ENCODE results near the gene ATP11A. TPM values are rescaled to one million over a fixed set of nuclear protein-coding genes. Genes with fewer than 3 reads are reported as not detected.

The ATP11A gene
- total RNA-seq, 2 experiments from 2014 or later, result 63.1 to 68.4 TPM

DNA sequence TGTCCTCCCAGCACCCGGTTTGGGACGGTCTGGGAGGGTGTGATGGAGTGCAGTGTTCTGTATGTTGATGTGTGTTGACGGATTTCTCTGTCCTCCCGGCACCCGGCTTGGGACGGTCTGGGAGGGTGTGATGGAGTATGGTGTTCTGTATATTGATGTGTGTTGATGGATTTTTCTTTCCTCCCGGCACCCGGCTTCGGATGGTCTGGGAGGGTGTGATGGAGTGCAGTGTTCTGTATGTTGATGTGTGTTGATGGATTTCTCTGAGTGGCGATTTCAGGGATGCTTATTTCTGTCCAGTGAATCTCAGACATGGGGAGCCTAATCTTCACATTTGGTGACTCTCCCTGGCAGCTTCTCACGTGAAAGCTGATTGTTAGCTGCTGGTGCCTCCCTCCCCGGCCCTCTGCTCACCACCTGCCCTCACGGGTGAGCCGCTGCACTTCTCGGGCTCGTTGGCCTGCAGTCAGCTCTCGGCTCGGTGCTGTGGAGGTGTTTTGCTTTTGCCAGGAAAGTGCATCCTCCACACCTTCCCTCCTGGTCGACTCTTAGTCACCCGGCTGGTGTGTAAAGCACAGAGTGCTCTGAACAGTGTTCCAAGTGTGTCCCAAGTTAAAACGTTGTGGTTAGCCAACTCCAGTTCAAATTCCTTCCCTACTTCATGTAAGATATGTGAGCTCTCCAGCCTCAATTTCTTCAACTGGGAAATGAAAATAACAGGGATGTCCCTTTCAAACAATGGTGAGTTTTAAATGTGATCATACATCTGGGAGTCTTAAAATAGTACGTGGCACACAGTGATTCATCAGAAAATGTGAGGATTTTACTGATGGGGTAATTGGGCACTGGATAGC, 54.6 kb downstream of the ATP11A start:
- ChIA-PET POLR2A (no interaction called here), CTCF (interaction anchor here (1.0 kb wide), 1 partner anchor 19 kb away, joined by 3 read pairs; no protein-coding TSS in a partner anchor)
- no peaks in the 10 kb centered on the region for H3K27me3 Mint-ChIP-seq
- peaks cover 3% of the 10 kb centered on the region for H3K4me1 Mint-ChIP-seq
- no peaks in the 10 kb centered on the region for H3K9me3 Mint-ChIP-seq
- no peaks in the 10 kb centered on the region for H3K36me3 Mint-ChIP-seq (ENCODE audit: low read depth)
- no peak overlapping the region for H3K4me3 Mint-ChIP-seq
- H3K27ac Mint-ChIP-seq, result no peak overlapping the region
- no peak for DNase-seq

- Mint-ChIP-seq H3K36me3 (ENCODE audit: low read depth) (no peaks in the 10 kb centered on the region), H3K27me3 (no peaks in the 10 kb centered on the region), H3K4me3 (no peak overlapping the region), H3K9me3 (no peaks in the 10 kb centered on the region), H3K27ac (no peak overlapping the region), H3K4me1 (peaks cover 3% of the 10 kb centered on the region)
- ChIA-PET POLR2A (no interaction called here), CTCF (no interaction called here)
- no peak for DNase-seq
Observed at GRCh38 chr13:112746044-112746443, 56.2 kb downstream of the ATP11A start.

DNA sequence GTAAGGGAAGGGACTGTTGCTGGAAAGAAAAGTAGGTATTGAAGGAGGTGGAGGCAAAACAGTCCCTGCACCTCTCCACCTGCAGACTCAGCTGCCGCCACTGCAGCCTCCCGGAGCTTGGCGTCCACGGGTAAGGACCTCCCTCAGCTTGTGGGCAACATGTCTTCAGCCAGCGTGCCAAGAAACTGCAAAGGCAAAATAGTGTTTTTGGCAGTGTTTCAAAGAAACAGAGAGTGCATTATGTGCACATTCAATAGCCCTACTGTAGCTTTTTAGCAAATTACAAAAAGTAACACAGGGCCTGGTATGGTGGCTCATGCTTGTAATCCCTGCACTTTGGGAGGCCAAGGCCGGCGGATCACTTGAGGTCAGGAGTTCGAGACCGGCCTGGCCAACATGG, 57.4 kb downstream of the ATP11A start:
- no peak for DNase-seq
- H3K27ac Mint-ChIP-seq, result no peak overlapping the region
- CTCF ChIA-PET, result interaction anchor here (0.6 kb wide), 1 partner anchor 491 kb away, joined by 7 read pairs; no protein-coding TSS in a partner anchor
- no peaks in the 10 kb centered on the region for H3K9me3 Mint-ChIP-seq
- no peaks in the 10 kb centered on the region for H3K36me3 Mint-ChIP-seq (ENCODE audit: low read depth)
- no peak overlapping the region for H3K4me3 Mint-ChIP-seq
- no peaks in the 10 kb centered on the region for H3K27me3 Mint-ChIP-seq
- POLR2A ChIA-PET, result no interaction called here
- peaks cover 3% of the 10 kb centered on the region for H3K4me1 Mint-ChIP-seq

DNA sequence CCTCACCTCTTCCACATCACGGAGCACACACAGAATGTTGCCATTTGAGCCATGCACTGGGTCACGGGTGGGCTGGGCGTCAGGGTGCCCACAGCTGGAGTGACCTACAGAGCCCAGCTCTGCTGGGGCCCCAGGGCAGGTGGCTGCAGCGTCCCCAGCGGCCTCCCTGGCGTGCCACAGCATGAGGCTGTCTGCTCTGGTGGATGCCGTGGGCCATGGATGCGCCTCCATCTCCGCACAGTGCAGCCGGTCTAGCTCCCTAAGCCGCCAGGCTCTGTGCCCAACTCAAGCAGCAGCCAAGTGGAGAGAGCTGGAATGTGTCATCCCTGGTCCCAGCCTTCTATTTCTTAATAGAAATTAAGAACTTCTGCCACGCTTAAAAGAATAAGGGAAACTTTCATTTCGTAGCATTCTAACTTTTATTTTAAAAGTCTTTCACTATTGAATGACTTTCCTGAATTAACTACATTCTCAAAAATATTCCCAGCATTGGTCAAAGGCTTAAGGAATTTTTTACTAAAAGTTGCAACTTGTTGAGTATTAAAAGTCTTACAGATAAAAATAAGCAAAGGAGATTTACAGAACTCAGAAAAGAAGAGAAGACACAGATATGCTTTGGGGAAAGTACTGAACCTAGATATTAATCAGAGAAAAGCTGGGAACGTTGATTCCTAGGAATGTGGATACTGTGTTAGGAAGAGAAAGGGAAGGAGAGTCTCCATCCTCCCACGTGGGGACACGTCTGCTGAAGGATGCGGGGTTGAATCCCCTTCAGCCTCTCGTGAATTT, 59.3 kb downstream of the ATP11A start:
- no peak for DNase-seq
- Mint-ChIP-seq H3K27ac (no peak overlapping the region), H3K9me3 (no peaks in the 10 kb centered on the region), H3K4me1 (peaks cover 13% of the 10 kb centered on the region), H3K4me3 (no peak overlapping the region), H3K27me3 (no peaks in the 10 kb centered on the region), H3K36me3 (ENCODE audit: low read depth) (no peaks in the 10 kb centered on the region)
- ChIA-PET CTCF (no interaction called here), POLR2A (no interaction called here)

GRCh38 chr13:112750570-112750969, 60.7 kb downstream of the ATP11A start:
- no peaks in the 10 kb centered on the region for H3K36me3 Mint-ChIP-seq (ENCODE audit: low read depth)
- ChIA-PET POLR2A (no interaction called here), CTCF (no interaction called here)
- H3K4me3 Mint-ChIP-seq, result no peak overlapping the region
- no peak overlapping the region for H3K27ac Mint-ChIP-seq
- H3K9me3 Mint-ChIP-seq, result no peaks in the 10 kb centered on the region
- H3K27me3 Mint-ChIP-seq, result no peaks in the 10 kb centered on the region
- DNase-seq, result no peak
- H3K4me1 Mint-ChIP-seq, result peaks cover 15% of the 10 kb centered on the region

- Mint-ChIP-seq H3K9me3 (no peaks in the 10 kb centered on the region), H3K27me3 (no peaks in the 10 kb centered on the region), H3K36me3 (ENCODE audit: low read depth) (no peaks in the 10 kb centered on the region), H3K27ac (no peak overlapping the region), H3K4me3 (no peak overlapping the region), H3K4me1 (peaks cover 15% of the 10 kb centered on the region)
- ChIA-PET POLR2A (no interaction called here), CTCF (no interaction called here)
- no peak for DNase-seq
Observed at GRCh38 chr13:112751617-112752016, 61.8 kb downstream of the ATP11A start.

- H3K36me3 Mint-ChIP-seq (ENCODE audit: low read depth), result no peaks in the 10 kb centered on the region
- no peak overlapping the region for H3K27ac Mint-ChIP-seq
- no peak for DNase-seq
- ChIA-PET POLR2A (no interaction called here), CTCF (no interaction called here)
- H3K9me3 Mint-ChIP-seq, result no peaks in the 10 kb centered on the region
- no peak overlapping the region for H3K4me3 Mint-ChIP-seq
- peaks cover 15% of the 10 kb centered on the region for H3K4me1 Mint-ChIP-seq
- no peaks in the 10 kb centered on the region for H3K27me3 Mint-ChIP-seq
Observed at GRCh38 chr13:112752211-112752610, 62.4 kb downstream of the ATP11A start.

DNA sequence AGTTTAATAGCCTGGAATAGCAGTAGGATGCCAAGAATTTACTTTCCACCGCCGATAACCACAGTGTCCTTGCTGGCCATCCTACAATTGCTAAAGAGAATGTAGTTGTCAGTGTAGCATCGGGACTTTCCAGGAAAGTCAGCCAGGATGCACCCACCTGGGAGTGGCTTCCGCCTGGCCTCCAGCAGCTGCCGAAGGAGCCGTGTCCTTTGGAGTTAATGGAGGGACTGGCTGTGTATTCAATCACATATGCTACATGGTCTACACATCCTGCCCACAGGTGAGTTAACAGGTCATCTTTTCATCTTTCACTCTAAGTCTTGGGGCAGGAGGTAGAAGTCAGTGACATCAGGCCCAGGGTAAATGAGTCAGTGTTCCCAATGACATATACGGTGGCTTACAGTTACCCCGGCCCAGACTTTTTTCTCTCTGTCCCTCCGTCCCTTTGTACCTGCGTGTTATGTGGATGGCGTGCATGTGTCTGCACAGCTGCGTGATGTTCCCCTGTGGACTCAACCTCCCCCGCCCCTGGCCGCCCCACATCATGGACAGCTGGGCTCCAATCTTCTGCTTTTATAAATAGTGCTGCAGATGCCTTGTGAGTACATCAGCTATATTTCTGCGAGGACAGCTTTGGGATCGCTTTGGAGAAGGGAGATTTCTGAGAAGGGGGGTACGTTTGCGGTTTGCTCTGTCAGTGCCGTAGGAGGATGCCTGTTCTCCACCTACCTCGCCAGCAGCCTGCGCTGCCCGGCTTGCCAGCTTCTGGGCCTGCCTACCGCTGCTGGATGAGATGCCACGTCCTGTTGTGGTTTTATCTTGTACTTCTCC, 63.1 kb downstream of the ATP11A start:
- no peaks in the 10 kb centered on the region for H3K27me3 Mint-ChIP-seq
- no peak overlapping the region for H3K4me3 Mint-ChIP-seq
- no peaks in the 10 kb centered on the region for H3K36me3 Mint-ChIP-seq (ENCODE audit: low read depth)
- H3K4me1 Mint-ChIP-seq, result peaks cover 15% of the 10 kb centered on the region
- peak; percentile 30 for DNase-seq
- peak overlapping the region; percentile 68 for H3K27ac Mint-ChIP-seq
- POLR2A ChIA-PET, result no interaction called here
- CTCF ChIA-PET, result interaction anchor here (1.6 kb wide), 1 partner anchor 121 kb away, joined by 4 read pairs; no protein-coding TSS in a partner anchor
- H3K9me3 Mint-ChIP-seq, result no peaks in the 10 kb centered on the region

DNA sequence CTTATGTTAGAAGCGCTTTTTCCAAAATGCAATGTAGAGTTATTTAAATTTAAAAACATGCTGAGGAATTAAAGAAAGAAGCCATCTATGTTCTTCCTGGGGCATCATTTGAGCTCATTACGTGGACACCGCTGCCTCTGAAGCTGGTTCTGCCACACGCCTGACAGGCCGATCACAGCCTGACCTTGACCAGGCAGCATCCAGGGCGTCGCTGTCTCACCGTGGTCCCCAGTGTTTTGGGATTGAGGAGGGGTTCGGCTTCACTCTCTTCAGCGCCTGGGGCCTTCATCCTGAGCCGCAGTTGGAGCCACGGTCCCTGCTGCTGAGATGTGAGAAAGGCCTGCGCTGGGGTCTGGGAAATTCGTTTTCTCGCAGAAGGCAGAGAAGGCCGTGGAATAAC, 64.0 kb downstream of the ATP11A start:
- H3K9me3 Mint-ChIP-seq, result no peaks in the 10 kb centered on the region
- POLR2A ChIA-PET, result no interaction called here
- CTCF ChIA-PET, result interaction anchor here (1.6 kb wide), 1 partner anchor 121 kb away, joined by 4 read pairs; no protein-coding TSS in a partner anchor
- H3K4me3 Mint-ChIP-seq, result no peak overlapping the region
- H3K4me1 Mint-ChIP-seq, result peaks cover 18% of the 10 kb centered on the region
- H3K27ac Mint-ChIP-seq, result no peak overlapping the region
- H3K27me3 Mint-ChIP-seq, result no peaks in the 10 kb centered on the region
- H3K36me3 Mint-ChIP-seq (ENCODE audit: low read depth), result no peaks in the 10 kb centered on the region
- DNase-seq, result no peak

GRCh38 chr13:112754281-112755025, 64.6 kb downstream of the ATP11A start:
- no peak overlapping the region for H3K27ac Mint-ChIP-seq
- POLR2A ChIA-PET, result no interaction called here
- no peaks in the 10 kb centered on the region for H3K9me3 Mint-ChIP-seq
- no peak overlapping the region for H3K4me3 Mint-ChIP-seq
- no peak for DNase-seq
- CTCF ChIA-PET, result interaction anchor here (1.6 kb wide), 1 partner anchor 120 kb away, joined by 4 read pairs; no protein-coding TSS in a partner anchor
- no peaks in the 10 kb centered on the region for H3K36me3 Mint-ChIP-seq (ENCODE audit: low read depth)
- H3K4me1 Mint-ChIP-seq, result peaks cover 24% of the 10 kb centered on the region
- H3K27me3 Mint-ChIP-seq, result no peaks in the 10 kb centered on the region

DNA sequence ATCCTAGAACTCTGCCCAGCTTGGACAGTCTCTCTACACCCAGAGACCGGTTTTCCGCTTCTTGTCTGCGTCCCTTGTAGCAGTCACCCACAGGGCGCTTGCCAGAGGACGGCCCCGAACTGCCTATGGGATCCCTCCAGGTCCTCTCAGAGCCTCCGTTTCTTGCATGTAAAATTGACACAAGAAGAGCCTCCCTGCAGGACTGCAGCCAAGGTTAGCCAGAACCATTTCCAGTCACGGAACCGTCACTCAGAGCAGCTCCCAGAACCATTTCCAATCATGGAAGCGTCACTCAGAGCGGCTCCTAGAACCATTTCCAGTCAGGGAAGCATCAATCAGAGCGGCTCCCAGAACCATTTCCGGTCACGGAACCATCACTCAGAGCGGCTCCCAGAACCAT, 65.5 kb downstream of the ATP11A start:
- Mint-ChIP-seq H3K9me3 (no peaks in the 10 kb centered on the region), H3K27ac (no peak overlapping the region), H3K4me3 (no peak overlapping the region), H3K36me3 (ENCODE audit: low read depth) (no peaks in the 10 kb centered on the region), H3K27me3 (no peaks in the 10 kb centered on the region), H3K4me1 (peaks cover 24% of the 10 kb centered on the region)
- POLR2A ChIA-PET, result no interaction called here
- CTCF ChIA-PET, result no interaction called here
- no peak for DNase-seq

DNA sequence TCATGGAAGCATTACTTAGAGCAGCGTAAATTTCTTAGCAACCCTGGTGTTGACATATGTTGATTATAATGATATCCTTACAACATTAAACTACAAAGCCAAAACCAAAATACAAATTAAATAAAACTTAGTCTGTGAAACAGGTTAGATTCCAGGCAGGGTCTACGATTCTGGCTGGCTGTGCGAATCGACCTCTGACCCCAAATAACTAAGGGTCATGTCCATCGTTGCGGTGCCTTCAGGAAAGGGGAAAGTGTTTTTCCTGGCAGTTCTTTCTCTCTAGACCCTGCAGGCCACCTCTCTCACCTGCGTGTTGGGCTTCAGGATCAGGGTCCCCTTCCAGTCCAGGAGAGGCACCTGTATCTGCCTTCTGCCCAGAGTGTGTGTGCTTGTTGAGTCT, 66.2 kb downstream of the ATP11A start:
- H3K36me3 Mint-ChIP-seq (ENCODE audit: low read depth), result no peaks in the 10 kb centered on the region
- ChIA-PET POLR2A (no interaction called here), CTCF (no interaction called here)
- H3K4me3 Mint-ChIP-seq, result no peak overlapping the region
- H3K4me1 Mint-ChIP-seq, result peaks cover 24% of the 10 kb centered on the region
- H3K9me3 Mint-ChIP-seq, result no peaks in the 10 kb centered on the region
- DNase-seq, result no peak
- no peaks in the 10 kb centered on the region for H3K27me3 Mint-ChIP-seq
- no peak overlapping the region for H3K27ac Mint-ChIP-seq

Data from activated CD4-positive, alpha-beta T cell treated with anti-CD3 and anti-CD28 coated beads, Interleukin-2, amount 10 ng/mL, durations not matched to agents 7 days and 5 days (primary cell).